Esophagus squamous epithelium (tissue), 4 donors: ENCODE data around the gene SLC1A4.

Source experiments
- CTCF ChIP-seq, 6 experiments: fragments of 450-650 bp in 4 of 6; fragments of 200-600 bp in 2 of 6; sonication (generic) in 2 of 6; IDR thresholded peaks; one replicate each; pipeline ENCODE4 v1.5.1; 2016 to 2019; ENCODE audit warnings: antibody characterized with exemption in 6 of 6, mild to moderate bottlenecking in 4 of 6, moderate library complexity in 4 of 6
- POLR2A ChIP-seq, 4 donors: fragments of 450-650 bp; IDR thresholded peaks; one replicate each; pipeline ENCODE4 v1.6.1; 2017; ENCODE audit warnings: antibody characterized with exemption in 4 of 4, mild to moderate bottlenecking in 4 of 4, moderate library complexity in 3 of 4

GRCh38 chr2:64963719-64964118, 25.5 kb upstream of the SLC1A4 start:
- no peak for TF ChIP-seq CTCF (IDR thresholded peaks at IDR 0.05)
- TF ChIP-seq POLR2A (IDR thresholded peaks at IDR 0.05): no peak
